Stimulated activated CD8-positive, alpha-beta memory T cell treated with anti-CD3 and anti-CD28 coated beads, Interleukin-2, amount 100 ng/mL, for 48 hours (primary cell): Measurements from ENCODE around the gene NXN.
"Not testable (repeated sequence)": the region's sequence is repeated elsewhere in the genome, so short reads cannot be mapped to it uniquely, and the experiment has no call there.

Experiments
- DNase-seq, 2 donors: peaks; one replicate each; pipeline ENCODE4 v3.0.0-alpha.2; 2020; ENCODE audit warnings: low read depth in 2 of 2

The NXN gene

GRCh38 chr17:830381-830780, 149.2 kb downstream of the NXN start:
- no peak for DNase-seq

- DNase-seq = not testable (repeated sequence)
These were observed 150.0 kb downstream of the NXN start for GRCh38 chr17:829614-830013.

- no peak for DNase-seq
These were observed 150.8 kb downstream of the NXN start for GRCh38 chr17:828761-829160.

GRCh38 chr17:826778-827177, 152.8 kb downstream of the NXN start:
- DNase-seq = no peak

- DNase-seq = no peak
These were observed 154.4 kb downstream of the NXN start for GRCh38 chr17:825216-825615.

GRCh38 chr17:824378-824777, 155.2 kb downstream of the NXN start:
- DNase-seq = no peak

GRCh38 chr17:823501-823902, 156.1 kb downstream of the NXN start:
- no peak for DNase-seq

GRCh38 chr17:819251-819650, 160.3 kb downstream of the NXN start:
- no peak for DNase-seq

- DNase-seq = no peak
These were observed 165.2 kb downstream of the NXN start for GRCh38 chr17:814371-814770.

GRCh38 chr17:812638-813204, 166.9 kb downstream of the NXN start:
- DNase-seq = no peak

- no peak for DNase-seq
These were observed 168.4 kb downstream of the NXN start for GRCh38 chr17:811051-811784.

GRCh38 chr17:807523-808294, 171.9 kb downstream of the NXN start:
- no peak for DNase-seq

GRCh38 chr17:806781-807522, 172.6 kb downstream of the NXN start:
- no peak for DNase-seq

- no peak for DNase-seq
These were observed 173.2 kb downstream of the NXN start for GRCh38 chr17:806346-806745.

- not testable (repeated sequence) for DNase-seq
These were observed 173.7 kb downstream of the NXN start for GRCh38 chr17:805886-806285.

GRCh38 chr17:804541-805435, 174.8 kb downstream of the NXN start:
- DNase-seq = no peak

- no peak for DNase-seq
These were observed 176.4 kb downstream of the NXN start for GRCh38 chr17:802901-803881.

- DNase-seq = no peak
These were observed 177.1 kb downstream of the NXN start for GRCh38 chr17:802481-802880.

GRCh38 chr17:801660-802059, 177.9 kb downstream of the NXN start:
- DNase-seq = no peak
